PC-9 (cell line): ENCODE data around the gene ERC2. TPM values are rescaled to one million over a fixed set of nuclear protein-coding genes. Genes with fewer than 3 reads are reported as not detected.

ENCODE experiments used
- BruUV-seq: library from RNA; stranded (reverse); fragments of 400-500 nt; replicated peaks from 2 replicates; lab custom pipeline; 2021; lab: Mats Ljungman, UMichigan
- CTCF ChIA-PET: fragments of 300-600 bp; sonication (Branson Sonifier 250); formaldehyde crosslinking; loops from one replicate; lab custom pipeline; 2022; ENCODE audit warnings: antibody characterized with exemption; lab: Charles Lee
- POLR2A ChIA-PET: fragments of 300-600 bp; sonication (Branson Sonifier 250); formaldehyde crosslinking; loops from one replicate; lab custom pipeline; 2022; ENCODE audit warnings: antibody characterized with exemption; ENCODE audit not compliant: unreplicated experiment; lab: Charles Lee
- DNase-seq, 2 experiments: peaks; one replicate each; pipeline versions ENCODE4 v3.0.0 to v3.0.0-alpha.2; 2015 to 2022; ENCODE audit warnings: mixed read lengths in 1 of 2
- H2AFZ ChIP-seq: fragments of 200-600 bp; sonication (generic); 2 replicates; pipeline ENCODE4 v1.8.1; 2017; ENCODE audit warnings: antibody characterized with exemption
- H3F3A ChIP-seq: fragments of 200-600 bp; sonication (generic); 2 replicates; pipeline ENCODE4 v1.8.1; 2017; ENCODE audit warnings: antibody characterized with exemption, mild to moderate bottlenecking, low read depth; ENCODE audit not compliant: insufficient read depth
- H3K27ac ChIP-seq: fragments of 200-600 bp; sonication (generic); 2 replicates; pipeline ENCODE4 v1.6.1; 2016; ENCODE audit warnings: mixed run types
- H3K27me3 ChIP-seq: fragments of 200-600 bp; sonication (generic); 2 replicates; pipeline ENCODE4 v1.6.1; 2016; ENCODE audit warnings: low read depth, mixed run types; ENCODE audit not compliant: insufficient read depth
- H3K36me3 ChIP-seq: fragments of 200-600 bp; sonication (generic); 2 replicates; pipeline ENCODE4 v1.6.1; 2016; ENCODE audit warnings: low read depth, mixed run types
- H3K4me1 ChIP-seq: fragments of 200-600 bp; sonication (generic); replicated peaks from 2 replicates; pipeline ENCODE4 v1.6.1; 2016; ENCODE audit warnings: mixed run types; ENCODE audit not compliant: insufficient read depth
- H3K4me2 ChIP-seq: fragments of 200-600 bp; sonication (generic); 2 replicates; pipeline ENCODE4 v1.6.1; 2017; ENCODE audit warnings: mixed run types
- H3K4me3 ChIP-seq: fragments of 200-600 bp; sonication (generic); 2 replicates; pipeline ENCODE4 v1.6.1; 2016; ENCODE audit warnings: mixed run types
- H3K79me2 ChIP-seq: fragments of 200-600 bp; sonication (generic); 2 replicates; pipeline ENCODE4 v1.6.1; 2017; ENCODE audit warnings: low read depth, mixed run types
- H3K9me2 ChIP-seq: fragments of 200-600 bp; sonication (generic); 2 replicates; pipeline ENCODE4 v1.8.1; 2017; ENCODE audit warnings: mild to moderate bottlenecking; ENCODE audit not compliant: insufficient read depth
- H3K9me3 ChIP-seq: fragments of 200-600 bp; sonication (generic); 2 replicates; pipeline ENCODE4 v1.8.1; 2016; ENCODE audit warnings: low read depth; ENCODE audit not compliant: insufficient read depth
- H4K20me1 ChIP-seq: fragments of 200-600 bp; sonication (generic); 2 replicates; pipeline ENCODE4 v1.8.1; 2017; ENCODE audit not compliant: insufficient read depth
- EZH2 ChIP-seq: fragments of 200-600 bp; sonication (generic); IDR thresholded peaks from 2 replicates; pipeline ENCODE4 v1.8.0; 2017; ENCODE audit warnings: antibody characterized with exemption, low read depth
- intact Hi-C: fragments of 100-400 bp; cut with micrococcal nuclease; formaldehyde crosslinking; loops from one replicate; pipeline ENCODE4 v1.10.0; 2022; ENCODE audit not compliant: unreplicated experiment
- total RNA-seq: library from RNA; stranded (reverse); gene quantifications from 2 replicates; pipeline ENCODE4 v1.2.3, GENCODE V29; 2021
- TF ChIP-seq, protein P1 (sequence below): fragments of 200-600 bp; sonication (generic); conservative IDR thresholded peaks from 2 replicates; pipeline ENCODE4 v1.6.1; 2017; ENCODE audit warnings: mixed run types, antibody characterized with exemption, mild to moderate bottlenecking, moderate library complexity

ERC2 gene
- total RNA-seq, 1 experiment from 2014 or later, result 1.4 TPM

DNA sequence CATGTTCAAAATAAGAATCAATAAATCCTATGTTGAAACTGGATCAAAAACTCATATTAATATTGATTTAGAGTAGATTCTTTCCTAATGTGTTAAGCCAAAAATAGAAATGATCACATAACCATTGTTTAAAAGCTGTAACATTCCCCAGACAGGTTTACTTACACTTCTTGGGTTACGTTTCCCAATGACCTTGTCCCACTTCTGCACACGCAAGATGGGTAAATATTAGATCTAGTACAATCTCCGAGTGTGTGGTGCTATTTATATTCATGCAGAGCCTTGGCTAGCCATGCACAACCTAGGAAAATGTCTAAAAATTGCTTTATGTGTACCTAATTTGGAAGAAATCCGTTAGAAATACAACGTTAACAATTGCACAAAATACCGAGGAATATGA, 39.6 kb downstream of the ERC2 start:
- no peaks in the 10 kb centered on the region for H3K9me3 ChIP-seq
- no peak overlapping the region for H2AFZ ChIP-seq
- BruUV-seq, result no TSS peak
- no peaks in the 10 kb centered on the region for H3K27me3 ChIP-seq
- no peaks in the 10 kb centered on the region for H3K79me2 ChIP-seq
- H4K20me1 ChIP-seq, result no peaks in the 10 kb centered on the region
- no peaks in the 10 kb centered on the region for H3K4me1 ChIP-seq
- H3K9me2 ChIP-seq, result no peaks in the 10 kb centered on the region
- POLR2A ChIA-PET, result no interaction called here
- H3K4me2 ChIP-seq, result no peak overlapping the region
- DNase-seq, result no peak
- H3K27ac ChIP-seq, result no peak overlapping the region
- TF ChIP-seq EZH2, result no peak
- TF ChIP-seq, protein P1, sequence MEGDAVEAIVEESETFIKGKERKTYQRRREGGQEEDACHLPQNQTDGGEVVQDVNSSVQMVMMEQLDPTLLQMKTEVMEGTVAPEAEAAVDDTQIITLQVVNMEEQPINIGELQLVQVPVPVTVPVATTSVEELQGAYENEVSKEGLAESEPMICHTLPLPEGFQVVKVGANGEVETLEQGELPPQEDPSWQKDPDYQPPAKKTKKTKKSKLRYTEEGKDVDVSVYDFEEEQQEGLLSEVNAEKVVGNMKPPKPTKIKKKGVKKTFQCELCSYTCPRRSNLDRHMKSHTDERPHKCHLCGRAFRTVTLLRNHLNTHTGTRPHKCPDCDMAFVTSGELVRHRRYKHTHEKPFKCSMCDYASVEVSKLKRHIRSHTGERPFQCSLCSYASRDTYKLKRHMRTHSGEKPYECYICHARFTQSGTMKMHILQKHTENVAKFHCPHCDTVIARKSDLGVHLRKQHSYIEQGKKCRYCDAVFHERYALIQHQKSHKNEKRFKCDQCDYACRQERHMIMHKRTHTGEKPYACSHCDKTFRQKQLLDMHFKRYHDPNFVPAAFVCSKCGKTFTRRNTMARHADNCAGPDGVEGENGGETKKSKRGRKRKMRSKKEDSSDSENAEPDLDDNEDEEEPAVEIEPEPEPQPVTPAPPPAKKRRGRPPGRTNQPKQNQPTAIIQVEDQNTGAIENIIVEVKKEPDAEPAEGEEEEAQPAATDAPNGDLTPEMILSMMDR, result no peak
- H3K4me3 ChIP-seq, result no peak overlapping the region
- H3K36me3 ChIP-seq, result no peaks in the 10 kb centered on the region
- H3F3A ChIP-seq, result no peaks in the 10 kb centered on the region
- intact Hi-C loops, result no loop called here
- CTCF ChIA-PET, result no interaction called here

DNA sequence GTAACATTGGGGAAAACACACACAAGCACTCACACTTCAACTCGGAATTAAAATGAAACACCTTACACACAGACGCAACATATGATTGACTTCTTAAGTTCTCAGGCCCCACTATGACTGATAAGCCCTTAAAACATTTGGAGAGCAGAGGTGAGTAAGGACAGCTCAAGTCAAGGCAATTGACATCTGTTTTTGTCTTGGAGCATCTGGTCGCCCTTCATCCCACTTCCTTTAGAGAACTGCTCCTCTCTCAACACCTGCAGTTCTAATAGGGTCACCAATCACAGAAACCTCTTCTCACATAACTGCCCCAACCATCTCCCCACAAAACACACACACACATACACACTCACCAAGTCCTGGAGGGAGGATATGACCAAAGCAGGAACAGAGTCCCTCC, 43.4 kb downstream of the ERC2 start:
- CTCF ChIA-PET, result no interaction called here
- no peaks in the 10 kb centered on the region for H3K36me3 ChIP-seq
- no peak overlapping the region for H3K27ac ChIP-seq
- intact Hi-C loops, result no loop called here
- no peak overlapping the region for H3K4me2 ChIP-seq
- H3K9me3 ChIP-seq, result no peaks in the 10 kb centered on the region
- no peaks in the 10 kb centered on the region; the same call in 1 of the 2 replicates for H3K27me3 ChIP-seq
- DNase-seq, result no peak
- TF ChIP-seq, protein P1, result no peak
- POLR2A ChIA-PET, result no interaction called here
- no peaks in the 10 kb centered on the region for H3F3A ChIP-seq
- no peaks in the 10 kb centered on the region for H3K4me1 ChIP-seq
- BruUV-seq, result no TSS peak
- H3K9me2 ChIP-seq, result no peaks in the 10 kb centered on the region
- H2AFZ ChIP-seq, result no peak overlapping the region
- no peaks in the 10 kb centered on the region for H3K79me2 ChIP-seq
- H3K4me3 ChIP-seq, result no peak overlapping the region
- H4K20me1 ChIP-seq, result no peaks in the 10 kb centered on the region

DNA sequence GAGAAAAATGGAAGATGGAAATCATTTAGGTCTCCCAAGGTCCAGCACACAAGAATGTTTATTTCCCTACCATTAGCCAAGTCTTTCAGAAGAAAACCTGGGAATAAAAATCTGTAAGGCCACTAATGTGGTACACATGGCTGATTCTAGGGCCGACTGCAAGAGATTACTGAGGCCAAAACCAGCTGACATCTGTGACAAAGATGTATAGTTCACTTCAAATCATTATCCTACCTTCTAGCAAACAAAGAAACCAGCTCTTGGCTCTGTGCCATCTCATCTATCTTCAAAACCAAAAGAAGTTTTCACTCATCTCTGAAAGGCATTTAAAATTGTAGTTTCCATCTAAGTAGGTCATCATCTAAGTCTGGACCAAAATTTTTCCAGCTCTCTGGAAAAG, 43.9 kb downstream of the ERC2 start:
- Histone ChIP-seq H3K79me2 (no peaks in the 10 kb centered on the region), H3K27me3 (no peaks in the 10 kb centered on the region; the same call in 1 of the 2 replicates), H3K9me3 (no peaks in the 10 kb centered on the region), H3K9me2 (no peaks in the 10 kb centered on the region), H3F3A (no peaks in the 10 kb centered on the region), H2AFZ (no peak overlapping the region), H3K4me2 (no peak overlapping the region), H3K4me3 (no peak overlapping the region), H3K4me1 (no peaks in the 10 kb centered on the region), H3K36me3 (no peaks in the 10 kb centered on the region), H4K20me1 (no peaks in the 10 kb centered on the region), H3K27ac (no peak overlapping the region)
- intact Hi-C loops, result no loop called here
- DNase-seq, result no peak
- no TSS peak for BruUV-seq
- ChIA-PET CTCF (no interaction called here), POLR2A (no interaction called here)
- TF ChIP-seq, protein P1, result no peak
- TF ChIP-seq EZH2, result no peak
